22Rv1 (cell line): Measurements from ENCODE around the gene ZNF32.

Experiments
- ZFX ChIP-seq: fragments of 450-650 bp; IDR thresholded peaks from 2 replicates; pipeline ENCODE4 v1.6.1; 2017; ENCODE audit warnings: antibody characterized with exemption, borderline replicate concordance
- TF ChIP-seq, protein P1 (sequence below): fragments of 450-650 bp; IDR thresholded peaks from 2 replicates; pipeline ENCODE4 v1.5.1; 2017; ENCODE audit warnings: mild to moderate bottlenecking

DNA sequence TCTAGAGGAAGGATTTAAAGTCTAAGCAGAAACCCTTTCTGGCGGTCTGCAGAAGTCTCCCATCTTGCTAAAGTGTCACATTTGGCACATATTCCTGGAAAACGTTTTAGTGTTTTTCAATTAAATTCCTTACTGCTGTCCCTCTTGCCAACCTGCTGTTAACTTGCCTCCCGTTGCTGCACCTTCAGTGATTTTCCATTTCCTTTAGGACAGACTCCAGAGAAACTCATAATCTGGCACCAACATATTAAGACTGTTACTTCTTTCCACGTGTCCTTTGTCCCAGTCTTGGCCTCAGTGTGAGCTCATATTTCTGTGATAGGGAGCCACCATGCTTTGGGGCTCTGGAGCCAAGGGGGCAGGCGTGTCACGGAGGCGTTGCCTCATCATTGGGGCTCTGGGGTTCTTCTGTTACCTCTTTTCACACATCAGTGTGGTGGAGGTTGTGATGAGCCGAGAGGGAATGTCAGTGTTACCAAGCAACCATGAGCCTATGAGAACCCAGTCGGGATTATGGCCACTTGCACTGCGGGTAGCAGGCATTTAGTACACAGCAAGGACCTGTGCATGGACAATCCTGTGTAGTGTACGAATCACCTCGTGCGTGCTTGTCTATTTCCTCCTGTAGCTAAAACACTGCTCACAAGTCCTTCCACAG, 26.0 kb upstream of the ZNF32 start:
- TF ChIP-seq, protein P1, sequence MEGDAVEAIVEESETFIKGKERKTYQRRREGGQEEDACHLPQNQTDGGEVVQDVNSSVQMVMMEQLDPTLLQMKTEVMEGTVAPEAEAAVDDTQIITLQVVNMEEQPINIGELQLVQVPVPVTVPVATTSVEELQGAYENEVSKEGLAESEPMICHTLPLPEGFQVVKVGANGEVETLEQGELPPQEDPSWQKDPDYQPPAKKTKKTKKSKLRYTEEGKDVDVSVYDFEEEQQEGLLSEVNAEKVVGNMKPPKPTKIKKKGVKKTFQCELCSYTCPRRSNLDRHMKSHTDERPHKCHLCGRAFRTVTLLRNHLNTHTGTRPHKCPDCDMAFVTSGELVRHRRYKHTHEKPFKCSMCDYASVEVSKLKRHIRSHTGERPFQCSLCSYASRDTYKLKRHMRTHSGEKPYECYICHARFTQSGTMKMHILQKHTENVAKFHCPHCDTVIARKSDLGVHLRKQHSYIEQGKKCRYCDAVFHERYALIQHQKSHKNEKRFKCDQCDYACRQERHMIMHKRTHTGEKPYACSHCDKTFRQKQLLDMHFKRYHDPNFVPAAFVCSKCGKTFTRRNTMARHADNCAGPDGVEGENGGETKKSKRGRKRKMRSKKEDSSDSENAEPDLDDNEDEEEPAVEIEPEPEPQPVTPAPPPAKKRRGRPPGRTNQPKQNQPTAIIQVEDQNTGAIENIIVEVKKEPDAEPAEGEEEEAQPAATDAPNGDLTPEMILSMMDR = no peak
- TF ChIP-seq ZFX = no peak
